Measurements from ENCODE around the gene GPR25. TPM values are rescaled to one million over a fixed set of nuclear protein-coding genes. Genes with fewer than 3 reads are reported as not detected.

GPR25 gene
- total and polyA plus RNA-seq, 10 of the 15 experiments (the other 5 are each of a cell fraction or from before 2014, with no cell fraction given), result not detected

GRCh38 chr1:200909757-200910239 lies 37.0 kb downstream of the GPR25 start (continued):
- TF ChIP-seq CUX1 (IDR thresholded peaks at IDR 0.05; ENCODE audit: insufficient replicate concordance, low read depth, low read length) (peak; percentile 63), ZNF207 (IDR thresholded peaks at IDR 0.05; ENCODE audit: borderline replicate concordance) (no peak), POU2F2 (IDR thresholded peaks at IDR 0.05; ENCODE audit: borderline replicate concordance, low read depth, low read length) (no peak), BHLHE40 (IDR thresholded peaks at IDR 0.05; ENCODE audit: borderline replicate concordance in 1 of 2, low read depth in 2 of 2, low read length in 1 of 2) (peak; percentile 62 to 65; a peak in 3 of 4 replicates), GATAD2B (conservative IDR thresholded peaks at IDR 0.05; ENCODE audit: low read depth) (0 out of 2 replicates have a peak, but pooled peaks have one; percentile 31), SMARCA5 (IDR thresholded peaks at IDR 0.05) (peak; percentile 65; the same call in 1 of the 2 replicates), RBBP5 (conservative IDR thresholded peaks at IDR 0.05) (no peak), ETV6 (conservative IDR thresholded peaks at IDR 0.05 in 1 of 2, IDR thresholded peaks at IDR 0.05 in 1 of 2; ENCODE audit: borderline replicate concordance in 1 of 2, low read depth in 1 of 2) (no peak)
- TF ChIP-seq, protein P1, sequence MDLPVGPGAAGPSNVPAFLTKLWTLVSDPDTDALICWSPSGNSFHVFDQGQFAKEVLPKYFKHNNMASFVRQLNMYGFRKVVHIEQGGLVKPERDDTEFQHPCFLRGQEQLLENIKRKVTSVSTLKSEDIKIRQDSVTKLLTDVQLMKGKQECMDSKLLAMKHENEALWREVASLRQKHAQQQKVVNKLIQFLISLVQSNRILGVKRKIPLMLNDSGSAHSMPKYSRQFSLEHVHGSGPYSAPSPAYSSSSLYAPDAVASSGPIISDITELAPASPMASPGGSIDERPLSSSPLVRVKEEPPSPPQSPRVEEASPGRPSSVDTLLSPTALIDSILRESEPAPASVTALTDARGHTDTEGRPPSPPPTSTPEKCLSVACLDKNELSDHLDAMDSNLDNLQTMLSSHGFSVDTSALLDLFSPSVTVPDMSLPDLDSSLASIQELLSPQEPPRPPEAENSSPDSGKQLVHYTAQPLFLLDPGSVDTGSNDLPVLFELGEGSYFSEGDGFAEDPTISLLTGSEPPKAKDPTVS (IDR thresholded peaks at IDR 0.05; ENCODE audit: low read depth, low read length), result no peak
- TF ChIP-seq, protein P2, sequence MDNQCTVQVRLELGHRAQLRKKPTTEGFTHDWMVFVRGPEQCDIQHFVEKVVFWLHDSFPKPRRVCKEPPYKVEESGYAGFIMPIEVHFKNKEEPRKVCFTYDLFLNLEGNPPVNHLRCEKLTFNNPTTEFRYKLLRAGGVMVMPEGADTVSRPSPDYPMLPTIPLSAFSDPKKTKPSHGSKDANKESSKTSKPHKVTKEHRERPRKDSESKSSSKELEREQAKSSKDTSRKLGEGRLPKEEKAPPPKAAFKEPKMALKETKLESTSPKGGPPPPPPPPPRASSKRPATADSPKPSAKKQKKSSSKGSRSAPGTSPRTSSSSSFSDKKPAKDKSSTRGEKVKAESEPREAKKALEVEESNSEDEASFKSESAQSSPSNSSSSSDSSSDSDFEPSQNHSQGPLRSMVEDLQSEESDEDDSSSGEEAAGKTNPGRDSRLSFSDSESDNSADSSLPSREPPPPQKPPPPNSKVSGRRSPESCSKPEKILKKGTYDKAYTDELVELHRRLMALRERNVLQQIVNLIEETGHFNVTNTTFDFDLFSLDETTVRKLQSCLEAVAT (IDR thresholded peaks at IDR 0.05), result peak; percentile 54; the same call in 1 of the 2 replicates
- TF ChIP-seq, protein P3, sequence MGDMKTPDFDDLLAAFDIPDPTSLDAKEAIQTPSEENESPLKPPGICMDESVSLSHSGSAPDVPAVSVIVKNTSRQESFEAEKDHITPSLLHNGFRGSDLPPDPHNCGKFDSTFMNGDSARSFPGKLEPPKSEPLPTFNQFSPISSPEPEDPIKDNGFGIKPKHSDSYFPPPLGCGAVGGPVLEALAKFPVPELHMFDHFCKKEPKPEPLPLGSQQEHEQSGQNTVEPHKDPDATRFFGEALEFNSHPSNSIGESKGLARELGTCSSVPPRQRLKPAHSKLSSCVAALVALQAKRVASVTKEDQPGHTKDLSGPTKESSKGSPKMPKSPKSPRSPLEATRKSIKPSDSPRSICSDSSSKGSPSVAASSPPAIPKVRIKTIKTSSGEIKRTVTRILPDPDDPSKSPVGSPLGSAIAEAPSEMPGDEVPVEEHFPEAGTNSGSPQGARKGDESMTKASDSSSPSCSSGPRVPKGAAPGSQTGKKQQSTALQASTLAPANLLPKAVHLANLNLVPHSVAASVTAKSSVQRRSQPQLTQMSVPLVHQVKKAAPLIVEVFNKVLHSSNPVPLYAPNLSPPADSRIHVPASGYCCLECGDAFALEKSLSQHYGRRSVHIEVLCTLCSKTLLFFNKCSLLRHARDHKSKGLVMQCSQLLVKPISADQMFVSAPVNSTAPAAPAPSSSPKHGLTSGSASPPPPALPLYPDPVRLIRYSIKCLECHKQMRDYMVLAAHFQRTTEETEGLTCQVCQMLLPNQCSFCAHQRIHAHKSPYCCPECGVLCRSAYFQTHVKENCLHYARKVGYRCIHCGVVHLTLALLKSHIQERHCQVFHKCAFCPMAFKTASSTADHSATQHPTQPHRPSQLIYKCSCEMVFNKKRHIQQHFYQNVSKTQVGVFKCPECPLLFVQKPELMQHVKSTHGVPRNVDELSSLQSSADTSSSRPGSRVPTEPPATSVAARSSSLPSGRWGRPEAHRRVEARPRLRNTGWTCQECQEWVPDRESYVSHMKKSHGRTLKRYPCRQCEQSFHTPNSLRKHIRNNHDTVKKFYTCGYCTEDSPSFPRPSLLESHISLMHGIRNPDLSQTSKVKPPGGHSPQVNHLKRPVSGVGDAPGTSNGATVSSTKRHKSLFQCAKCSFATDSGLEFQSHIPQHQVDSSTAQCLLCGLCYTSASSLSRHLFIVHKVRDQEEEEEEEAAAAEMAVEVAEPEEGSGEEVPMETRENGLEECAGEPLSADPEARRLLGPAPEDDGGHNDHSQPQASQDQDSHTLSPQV (IDR thresholded peaks at IDR 0.05), result no peak; the same call in 1 of the 2 replicates
- TF ChIP-seq, protein P4, sequence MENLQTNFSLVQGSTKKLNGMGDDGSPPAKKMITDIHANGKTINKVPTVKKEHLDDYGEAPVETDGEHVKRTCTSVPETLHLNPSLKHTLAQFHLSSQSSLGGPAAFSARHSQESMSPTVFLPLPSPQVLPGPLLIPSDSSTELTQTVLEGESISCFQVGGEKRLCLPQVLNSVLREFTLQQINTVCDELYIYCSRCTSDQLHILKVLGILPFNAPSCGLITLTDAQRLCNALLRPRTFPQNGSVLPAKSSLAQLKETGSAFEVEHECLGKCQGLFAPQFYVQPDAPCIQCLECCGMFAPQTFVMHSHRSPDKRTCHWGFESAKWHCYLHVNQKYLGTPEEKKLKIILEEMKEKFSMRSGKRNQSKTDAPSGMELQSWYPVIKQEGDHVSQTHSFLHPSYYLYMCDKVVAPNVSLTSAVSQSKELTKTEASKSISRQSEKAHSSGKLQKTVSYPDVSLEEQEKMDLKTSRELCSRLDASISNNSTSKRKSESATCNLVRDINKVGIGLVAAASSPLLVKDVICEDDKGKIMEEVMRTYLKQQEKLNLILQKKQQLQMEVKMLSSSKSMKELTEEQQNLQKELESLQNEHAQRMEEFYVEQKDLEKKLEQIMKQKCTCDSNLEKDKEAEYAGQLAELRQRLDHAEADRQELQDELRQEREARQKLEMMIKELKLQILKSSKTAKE (IDR thresholded peaks at IDR 0.05; ENCODE audit: low read depth, poor library complexity, severe bottlenecking), result peak; percentile 74
